Bronchial epithelial cell (primary cell): Measurements from ENCODE around the gene TMPRSS6. TPM values are rescaled to one million over a fixed set of nuclear protein-coding genes. Genes with fewer than 3 reads are reported as not detected.

Source experiments
- DNase-seq: peaks from one replicate; pipeline ENCODE4 v3.0.0-alpha.2; 2010; ENCODE audit warnings: low read depth
- FAIRE-seq: peaks from 2 replicates; lab custom pipeline; 2011; peaks lifted over from hg19 to GRCh38; lab: Jason Lieb, UNC
- H3K27me3 ChIP-seq: 2 replicates; pipeline ENCODE4 v1.5.1; 2011; ENCODE audit warnings: low read length; ENCODE audit not compliant: control insufficient read depth, insufficient read depth
- H3K36me3 ChIP-seq: 2 replicates; pipeline ENCODE4 v1.5.1; 2011; ENCODE audit warnings: low read length; ENCODE audit not compliant: control insufficient read depth, insufficient read depth
- H3K4me3 ChIP-seq: 2 replicates; pipeline ENCODE4 v1.5.1; 2011; ENCODE audit warnings: mild to moderate bottlenecking, low read depth, low read length, control low read depth
- CTCF ChIP-seq: IDR thresholded peaks from 2 replicates; pipeline ENCODE4 v1.5.1; 2011; ENCODE audit warnings: mild to moderate bottlenecking, moderate library complexity, low read length, control low read depth, inconsistent platforms; ENCODE audit not compliant: insufficient read depth, severe bottlenecking
- total RNA-seq: library from RNA; depleted of rRNA; stranded (reverse); fragments of >200 nt; gene quantifications from 2 replicates; pipeline ENCODE4 v1.2.1, GENCODE V29; 2014

TMPRSS6 gene
- total RNA-seq, 1 donor from 2014 or later: not detected

GRCh38 chr22:37082251-37082873 lies 27.2 kb downstream of the TMPRSS6 start:
- FAIRE-seq: no peak
- no peak for DNase-seq
- H3K27me3 ChIP-seq: no peaks in the 10 kb centered on the region
- no peak overlapping the region for H3K4me3 ChIP-seq
- no peaks in the 10 kb centered on the region for H3K36me3 ChIP-seq
- no peak for TF ChIP-seq CTCF

GRCh38 chr22:37080838-37081237 lies 28.7 kb downstream of the TMPRSS6 start:
- Histone ChIP-seq H3K27me3 (peaks cover 2% of the 10 kb centered on the region), H3K4me3 (no peak overlapping the region), H3K36me3 (no peaks in the 10 kb centered on the region)
- DNase-seq: no peak
- FAIRE-seq: no peak
- no peak for TF ChIP-seq CTCF

GRCh38 chr22:37080438-37080837 lies 29.1 kb downstream of the TMPRSS6 start:
- DNase-seq: no peak
- TF ChIP-seq CTCF: no peak
- no peak for FAIRE-seq
- H3K36me3 ChIP-seq: no peaks in the 10 kb centered on the region
- H3K27me3 ChIP-seq: peaks cover 2% of the 10 kb centered on the region
- no peak overlapping the region for H3K4me3 ChIP-seq

- no peak for FAIRE-seq
- DNase-seq: no peak
- TF ChIP-seq CTCF: no peak
- Histone ChIP-seq H3K27me3 (peaks cover 5% of the 10 kb centered on the region), H3K4me3 (no peak overlapping the region), H3K36me3 (no peaks in the 10 kb centered on the region)
These were observed 29.8 kb downstream of the TMPRSS6 start for GRCh38 chr22:37079668-37080171.

GRCh38 chr22:37079158-37079557 lies 30.4 kb downstream of the TMPRSS6 start:
- TF ChIP-seq CTCF: no peak
- FAIRE-seq: no peak
- DNase-seq: no peak
- H3K36me3 ChIP-seq: no peaks in the 10 kb centered on the region
- H3K4me3 ChIP-seq: no peak overlapping the region
- H3K27me3 ChIP-seq: peaks cover 5% of the 10 kb centered on the region
